Neural cell (in vitro differentiated cells): ENCODE data around the gene PAN2.

Experiments used
- CTCF ChIP-seq: fragments of 450-650 bp; IDR thresholded peaks from 2 replicates; pipeline ENCODE4 v1.5.1; 2014; ENCODE audit warnings: antibody characterized with exemption, mild to moderate bottlenecking, moderate library complexity; ENCODE audit not compliant: poor library complexity, severe bottlenecking
- EP300 ChIP-seq: fragments of 450-650 bp; conservative IDR thresholded peaks from 2 replicates; pipeline ENCODE4 v1.6.1; 2014; ENCODE audit warnings: antibody characterized with exemption, mild to moderate bottlenecking, moderate library complexity; ENCODE audit not compliant: poor library complexity, severe bottlenecking
- EZH2 ChIP-seq: fragments of 200-600, 300-800 bp; shearing (Covaris generic), sonication (generic); IDR thresholded peaks from 2 replicates; pipeline ENCODE4 v1.6.1; 2014; ENCODE audit warnings: antibody characterized with exemption, low read length, borderline replicate concordance, mild to moderate bottlenecking; ENCODE audit not compliant: insufficient read depth, poor library complexity, severe bottlenecking
- MXI1 ChIP-seq: fragments of 450-650 bp; conservative IDR thresholded peaks from 2 replicates; pipeline ENCODE4 v1.6.1; 2014; ENCODE audit warnings: antibody characterized with exemption, mild to moderate bottlenecking; ENCODE audit not compliant: poor library complexity, severe bottlenecking
- POLR2AphosphoS5 ChIP-seq: IDR thresholded peaks from 2 replicates; pipeline ENCODE4 v1.6.1; 2012
- RAD21 ChIP-seq: fragments of 450-650 bp; conservative IDR thresholded peaks from 2 replicates; pipeline ENCODE4 v1.6.1; 2014; ENCODE audit warnings: antibody characterized with exemption, mild to moderate bottlenecking, moderate library complexity
- REST ChIP-seq: IDR thresholded peaks from 2 replicates; pipeline ENCODE4 v1.6.1; 2012; ENCODE audit warnings: borderline replicate concordance
- SMC3 ChIP-seq: fragments of 450-650 bp; conservative IDR thresholded peaks from 2 replicates; pipeline ENCODE4 v1.6.1; 2014; ENCODE audit warnings: antibody characterized with exemption, mild to moderate bottlenecking, moderate library complexity; ENCODE audit not compliant: poor library complexity
- TAF1 ChIP-seq: IDR thresholded peaks from 2 replicates; pipeline ENCODE4 v1.6.1; 2012; ENCODE audit warnings: low read depth

- TF ChIP-seq TAF1 (no peak), CTCF (no peak), EP300 (no peak), POLR2AphosphoS5 (no peak), SMC3 (no peak), REST (no peak), MXI1 (no peak), EZH2 (no peak), RAD21 (no peak)
These were observed 12.9 kb upstream of the PAN2 start for GRCh38 chr12:56346675-56347074.
